ENCODE measurements around the gene SYT1.

The SYT1 gene

DNA sequence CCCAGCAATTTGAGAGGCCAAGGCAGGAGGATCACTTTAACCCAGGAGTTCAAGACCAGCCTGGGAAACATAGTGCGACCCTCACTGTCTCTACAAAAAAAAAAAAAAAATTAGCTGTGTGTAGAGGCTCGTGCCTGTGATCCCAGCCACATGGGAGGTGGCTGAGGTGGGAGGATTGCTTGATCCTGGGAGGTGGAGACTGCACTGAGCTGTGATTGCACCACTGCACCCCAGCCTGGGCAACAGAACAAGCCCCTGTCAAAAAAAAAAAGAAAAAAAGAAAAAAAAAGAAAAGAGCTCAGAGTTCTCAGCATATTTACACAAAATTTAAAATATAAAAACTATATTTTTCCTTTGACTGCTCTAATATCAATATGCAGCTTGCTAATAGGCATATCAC is 260.8 kb downstream of the SYT1 start:
- no peak overlapping the region for H3K4me3 ChIP-seq (ENCODE audit: low read length in 2 of 2)
- no peaks in the 10 kb centered on the region for H3K36me3 ChIP-seq (ENCODE audit: control insufficient read depth in 2 of 2, insufficient read depth in 2 of 2, low read length in 2 of 2)
- H3K27me3 ChIP-seq (ENCODE audit: control insufficient read depth in 1 of 2, insufficient read depth in 2 of 2, low read length in 2 of 2): no peaks in the 10 kb centered on the region
- no peaks in the 10 kb centered on the region for H3K4me1 ChIP-seq (ENCODE audit: control insufficient read depth, insufficient read depth, low read length)
- H3K9me3 ChIP-seq (ENCODE audit: control insufficient read depth in 2 of 2, low read length in 2 of 2): no peaks in the 10 kb centered on the region
- no peak overlapping the region for H3K9ac ChIP-seq (ENCODE audit: low read length in 2 of 2)
- H3K27ac ChIP-seq (ENCODE audit: low read length): no peak overlapping the region

DNA sequence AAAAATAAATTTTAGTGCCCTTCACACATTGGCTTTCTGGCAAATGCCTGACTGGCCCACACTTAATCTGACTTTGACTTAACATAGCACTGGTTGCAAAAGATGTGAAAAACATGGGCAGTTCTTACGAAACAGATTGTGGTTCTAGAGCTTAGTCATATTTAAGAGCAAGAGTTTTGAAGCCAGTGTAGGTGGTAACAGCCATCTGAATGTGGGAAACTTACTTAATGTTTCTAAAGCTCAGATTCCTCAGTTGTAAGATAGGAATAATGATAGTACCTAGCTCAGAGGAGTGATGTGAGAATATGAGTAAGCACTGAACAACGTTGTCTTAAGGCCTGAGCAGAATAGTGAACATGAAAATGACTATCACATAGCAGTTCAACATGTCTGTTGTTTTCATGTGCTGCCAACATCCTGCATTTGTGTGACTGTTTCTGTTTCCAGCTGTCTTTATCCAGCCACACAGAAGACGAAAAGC is 262.7 kb downstream of the SYT1 start:
- Histone ChIP-seq H3K9ac (ENCODE audit: low read length in 2 of 2) (no peak overlapping the region), H3K9me3 (ENCODE audit: control insufficient read depth in 2 of 2, low read length in 2 of 2) (no peaks in the 10 kb centered on the region), H3K4me3 (ENCODE audit: low read length in 2 of 2) (no peak overlapping the region), H3K4me1 (ENCODE audit: control insufficient read depth, insufficient read depth, low read length) (no peaks in the 10 kb centered on the region), H3K27me3 (ENCODE audit: control insufficient read depth in 1 of 2, insufficient read depth in 2 of 2, low read length in 2 of 2) (no peaks in the 10 kb centered on the region), H3K36me3 (ENCODE audit: control insufficient read depth in 2 of 2, insufficient read depth in 2 of 2, low read length in 2 of 2) (no peaks in the 10 kb centered on the region), H3K27ac (ENCODE audit: low read length) (no peak overlapping the region)

DNA sequence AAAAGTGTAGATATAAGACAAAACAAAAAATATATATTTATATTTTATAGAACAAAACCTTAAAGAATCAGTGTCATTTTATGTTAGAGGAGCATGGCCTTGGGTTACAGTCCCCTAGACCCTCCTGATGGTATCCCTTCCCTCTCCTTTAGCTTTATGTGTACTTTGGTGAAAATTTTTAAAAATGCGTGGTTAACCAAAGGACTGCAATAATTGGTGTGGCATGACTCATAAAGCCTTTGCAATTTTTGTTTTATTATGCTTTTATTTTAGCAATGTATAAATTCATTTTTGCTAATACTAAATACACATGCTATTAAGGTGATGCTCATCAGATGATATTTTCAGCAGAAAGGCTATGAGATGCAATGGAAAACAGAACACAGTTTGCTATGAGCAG is 264.4 kb downstream of the SYT1 start:
- H3K4me3 ChIP-seq (ENCODE audit: low read length in 2 of 2): no peak overlapping the region
- H3K27me3 ChIP-seq (ENCODE audit: control insufficient read depth in 1 of 2, insufficient read depth in 2 of 2, low read length in 2 of 2): no peaks in the 10 kb centered on the region

DNA sequence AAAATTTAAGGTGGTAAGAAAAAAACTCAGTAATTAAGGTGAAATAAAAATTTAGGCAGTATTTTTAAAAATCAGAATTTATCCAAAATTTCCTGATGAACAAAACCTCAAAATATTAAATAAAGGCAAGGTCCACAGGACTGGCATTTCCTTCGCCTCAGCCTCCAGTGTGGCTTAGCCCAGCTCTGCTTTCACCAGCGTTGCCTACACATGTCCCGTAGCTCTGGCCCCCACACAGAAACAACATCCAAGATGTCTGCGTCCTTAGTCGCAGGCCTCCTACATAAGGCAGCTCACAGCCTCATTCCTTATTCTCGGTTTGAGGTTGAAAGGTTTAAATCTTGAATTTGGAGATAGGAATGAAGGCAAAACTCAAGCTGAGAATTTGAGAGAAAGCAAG is 274.3 kb downstream of the SYT1 start:
- no peaks in the 10 kb centered on the region for H3K4me1 ChIP-seq (ENCODE audit: control insufficient read depth, insufficient read depth, low read length)
- no peak overlapping the region for H3K27ac ChIP-seq (ENCODE audit: low read length)
- no peak overlapping the region for H3K9ac ChIP-seq (ENCODE audit: low read length in 2 of 2)
- H3K27me3 ChIP-seq (ENCODE audit: control insufficient read depth in 1 of 2, insufficient read depth in 2 of 2, low read length in 2 of 2): no peaks in the 10 kb centered on the region
- H3K36me3 ChIP-seq (ENCODE audit: control insufficient read depth in 2 of 2, insufficient read depth in 2 of 2, low read length in 2 of 2): no peaks in the 10 kb centered on the region
- no peak overlapping the region for H3K4me3 ChIP-seq (ENCODE audit: low read length in 2 of 2)
- no peaks in the 10 kb centered on the region for H3K9me3 ChIP-seq (ENCODE audit: control insufficient read depth in 2 of 2, low read length in 2 of 2)

More for the DNA sequence above, 264.4 kb downstream of the SYT1 start:
- Histone ChIP-seq H3K9ac (ENCODE audit: low read length in 2 of 2) (no peak overlapping the region), H3K9me3 (ENCODE audit: control insufficient read depth in 2 of 2, low read length in 2 of 2) (no peaks in the 10 kb centered on the region), H3K36me3 (ENCODE audit: control insufficient read depth in 2 of 2, insufficient read depth in 2 of 2, low read length in 2 of 2) (no peaks in the 10 kb centered on the region), H3K27ac (ENCODE audit: low read length) (no peak overlapping the region), H3K4me1 (ENCODE audit: control insufficient read depth, insufficient read depth, low read length) (no peaks in the 10 kb centered on the region)

DNA sequence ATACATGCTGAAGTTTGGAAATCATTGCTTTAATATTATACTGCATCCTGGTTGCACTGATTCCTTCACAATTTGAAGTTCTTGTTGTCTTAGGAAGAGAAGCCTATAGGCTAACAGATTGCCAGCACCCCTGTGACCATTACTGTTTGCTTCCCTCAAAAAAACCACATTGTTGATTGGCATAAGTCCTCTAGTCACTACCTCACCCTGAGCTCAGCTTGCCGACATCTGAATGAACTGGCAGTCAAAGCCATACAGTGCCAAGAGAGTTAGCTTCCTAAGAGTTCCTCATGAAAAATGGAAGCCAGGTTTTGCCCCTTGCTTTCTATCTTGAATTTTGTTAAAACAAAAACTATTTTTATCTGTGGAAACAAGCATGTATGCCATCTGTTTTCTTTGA is 276.1 kb downstream of the SYT1 start:
- no peaks in the 10 kb centered on the region for H3K27me3 ChIP-seq (ENCODE audit: control insufficient read depth in 1 of 2, insufficient read depth in 2 of 2, low read length in 2 of 2)
- H3K27ac ChIP-seq (ENCODE audit: low read length): no peak overlapping the region
- H3K36me3 ChIP-seq (ENCODE audit: control insufficient read depth in 2 of 2, insufficient read depth in 2 of 2, low read length in 2 of 2): no peaks in the 10 kb centered on the region
- no peak overlapping the region for H3K9ac ChIP-seq (ENCODE audit: low read length in 2 of 2)
- H3K4me1 ChIP-seq (ENCODE audit: control insufficient read depth, insufficient read depth, low read length): no peaks in the 10 kb centered on the region
- H3K9me3 ChIP-seq (ENCODE audit: control insufficient read depth in 2 of 2, low read length in 2 of 2): no peaks in the 10 kb centered on the region
- no peak overlapping the region for H3K4me3 ChIP-seq (ENCODE audit: low read length in 2 of 2)

DNA sequence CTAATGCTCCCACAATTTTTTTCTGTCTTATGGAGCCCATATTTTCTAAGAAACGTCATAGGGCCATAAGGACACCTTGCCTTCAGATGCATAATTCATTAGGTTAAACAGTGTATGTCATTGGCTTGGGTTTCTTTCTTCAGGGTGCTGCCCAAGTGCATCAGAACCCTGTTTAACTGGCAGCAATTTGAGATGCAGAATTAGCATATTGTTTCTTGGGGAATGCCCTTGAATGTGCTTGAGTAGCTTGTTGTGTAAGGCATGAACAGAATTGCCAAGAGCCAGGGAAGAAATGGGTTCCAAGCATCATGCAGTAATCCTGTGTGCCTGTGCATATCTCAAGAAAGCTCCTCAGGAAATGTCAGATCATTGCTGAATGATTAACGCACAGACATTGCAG is 277.2 kb downstream of the SYT1 start:
- Histone ChIP-seq H3K27ac (ENCODE audit: low read length) (no peak overlapping the region), H3K9ac (ENCODE audit: low read length in 2 of 2) (no peak overlapping the region), H3K27me3 (ENCODE audit: control insufficient read depth in 1 of 2, insufficient read depth in 2 of 2, low read length in 2 of 2) (no peaks in the 10 kb centered on the region), H3K9me3 (ENCODE audit: control insufficient read depth in 2 of 2, low read length in 2 of 2) (no peaks in the 10 kb centered on the region), H3K4me1 (ENCODE audit: control insufficient read depth, insufficient read depth, low read length) (no peaks in the 10 kb centered on the region), H3K4me3 (ENCODE audit: low read length in 2 of 2) (no peak overlapping the region), H3K36me3 (ENCODE audit: control insufficient read depth in 2 of 2, insufficient read depth in 2 of 2, low read length in 2 of 2) (no peaks in the 10 kb centered on the region)

DNA sequence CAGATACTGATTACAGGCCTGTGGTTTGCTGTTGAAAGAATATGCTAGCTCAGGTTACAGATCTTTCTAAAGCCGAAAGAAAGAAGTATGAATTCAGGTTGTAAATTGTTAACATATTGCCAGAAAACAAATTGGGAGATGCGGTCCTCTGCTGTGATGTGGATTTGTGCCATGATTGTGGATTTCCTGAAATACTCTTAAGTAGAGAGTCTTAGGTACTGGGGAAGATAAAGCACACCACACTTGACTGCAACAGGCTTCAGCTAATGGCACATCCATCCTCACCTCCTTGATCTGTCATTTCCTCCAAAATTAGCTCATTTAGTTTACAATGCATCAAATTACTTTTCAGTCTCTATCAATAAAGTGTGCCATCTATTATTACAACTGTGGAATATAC is 279.2 kb downstream of the SYT1 start:
- H3K27me3 ChIP-seq (ENCODE audit: control insufficient read depth in 1 of 2, insufficient read depth in 2 of 2, low read length in 2 of 2): no peaks in the 10 kb centered on the region
- H3K4me1 ChIP-seq (ENCODE audit: control insufficient read depth, insufficient read depth, low read length): no peaks in the 10 kb centered on the region
- H3K4me3 ChIP-seq (ENCODE audit: low read length in 2 of 2): no peak overlapping the region
- no peak overlapping the region for H3K9ac ChIP-seq (ENCODE audit: low read length in 2 of 2)
- no peak overlapping the region for H3K27ac ChIP-seq (ENCODE audit: low read length)
- no peaks in the 10 kb centered on the region for H3K9me3 ChIP-seq (ENCODE audit: control insufficient read depth in 2 of 2, low read length in 2 of 2)
- no peaks in the 10 kb centered on the region for H3K36me3 ChIP-seq (ENCODE audit: control insufficient read depth in 2 of 2, insufficient read depth in 2 of 2, low read length in 2 of 2)

DNA sequence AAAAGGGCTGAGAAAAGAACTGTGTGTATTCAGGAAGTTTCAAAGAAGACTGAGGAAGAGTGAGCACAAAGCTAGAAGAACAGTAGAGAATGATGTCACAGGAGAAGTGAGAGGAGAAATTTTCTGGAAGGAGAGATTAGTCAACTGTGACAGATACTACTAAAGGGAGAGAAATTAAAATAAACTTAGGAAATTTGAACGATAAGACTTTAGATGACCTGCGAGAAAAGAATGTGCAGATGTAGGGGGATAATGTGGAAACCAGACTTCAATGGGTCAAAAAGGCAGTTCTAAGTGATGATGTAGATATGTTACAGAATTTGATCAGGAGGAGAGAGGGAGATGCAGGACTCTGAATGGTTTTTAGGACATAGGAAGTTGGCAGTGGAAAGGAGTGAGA is 287.4 kb downstream of the SYT1 start:
- Histone ChIP-seq H3K36me3 (ENCODE audit: control insufficient read depth in 2 of 2, insufficient read depth in 2 of 2, low read length in 2 of 2) (no peaks in the 10 kb centered on the region), H3K27me3 (ENCODE audit: control insufficient read depth in 1 of 2, insufficient read depth in 2 of 2, low read length in 2 of 2) (peaks cover 0 to 2% of the 10 kb centered on the region in 2 donors), H3K9me3 (ENCODE audit: control insufficient read depth in 2 of 2, low read length in 2 of 2) (no peaks in the 10 kb centered on the region), H3K27ac (ENCODE audit: low read length) (no peak overlapping the region), H3K4me3 (ENCODE audit: low read length in 2 of 2) (no peak overlapping the region), H3K9ac (ENCODE audit: low read length in 2 of 2) (no peak overlapping the region), H3K4me1 (ENCODE audit: control insufficient read depth, insufficient read depth, low read length) (no peaks in the 10 kb centered on the region)

DNA sequence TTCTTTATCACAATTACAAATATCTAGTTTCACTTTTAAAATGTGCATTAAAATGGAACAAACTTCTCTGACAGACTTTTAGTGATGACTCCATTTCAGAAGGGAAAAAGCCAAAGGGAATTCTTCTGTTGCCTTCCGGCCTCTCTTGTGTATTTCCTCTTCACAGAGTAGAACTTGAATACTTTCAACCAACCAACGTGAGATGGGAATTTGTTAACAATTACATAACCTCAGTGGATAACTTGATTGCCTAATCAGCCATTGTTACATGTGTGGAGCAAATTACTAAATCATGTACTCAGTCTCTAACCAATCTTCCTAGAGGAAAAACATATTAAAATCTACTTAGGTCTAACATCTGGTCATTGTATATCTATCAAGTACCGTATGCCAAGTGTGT is 291.1 kb downstream of the SYT1 start:
- Histone ChIP-seq H3K9ac (ENCODE audit: low read length in 2 of 2) (no peak overlapping the region), H3K27me3 (ENCODE audit: control insufficient read depth in 1 of 2, insufficient read depth in 2 of 2, low read length in 2 of 2) (peaks cover 0 to 2% of the 10 kb centered on the region in 2 donors), H3K9me3 (ENCODE audit: control insufficient read depth in 2 of 2, low read length in 2 of 2) (no peaks in the 10 kb centered on the region), H3K4me1 (ENCODE audit: control insufficient read depth, insufficient read depth, low read length) (no peaks in the 10 kb centered on the region), H3K36me3 (ENCODE audit: control insufficient read depth in 2 of 2, insufficient read depth in 2 of 2, low read length in 2 of 2) (no peaks in the 10 kb centered on the region), H3K4me3 (ENCODE audit: low read length in 2 of 2) (no peak overlapping the region), H3K27ac (ENCODE audit: low read length) (no peak overlapping the region)

DNA sequence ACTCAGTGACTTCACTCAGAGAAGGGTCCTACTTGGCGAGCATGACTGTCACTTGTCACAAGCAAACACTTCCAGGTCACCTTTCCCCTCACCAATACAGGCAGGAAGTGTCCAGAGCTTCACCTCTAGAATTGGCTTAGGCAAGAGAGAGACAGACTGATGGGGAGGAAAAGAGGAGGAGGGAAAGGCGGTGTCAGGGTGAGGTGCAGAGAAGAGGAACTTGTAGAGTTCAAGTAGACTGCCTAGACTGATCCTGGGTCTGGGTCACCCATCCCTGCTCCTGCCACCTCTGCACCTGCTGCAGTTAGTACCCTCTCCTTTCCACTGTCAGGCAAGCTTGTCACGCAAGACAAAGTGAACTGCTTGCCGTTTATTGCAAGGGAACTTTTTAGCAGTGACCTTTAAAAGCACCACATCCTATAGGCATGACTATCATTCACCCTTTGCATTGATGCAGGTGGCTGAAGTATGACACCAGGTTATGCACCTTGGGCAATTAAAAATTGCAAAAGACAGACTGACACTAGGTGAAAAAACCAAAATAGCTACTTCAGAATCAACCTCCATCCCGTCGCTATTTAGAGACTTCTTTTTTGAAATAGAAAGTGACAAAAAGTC is 292.4 kb downstream of the SYT1 start:
- H3K36me3 ChIP-seq (ENCODE audit: control insufficient read depth in 2 of 2, insufficient read depth in 2 of 2, low read length in 2 of 2): no peaks in the 10 kb centered on the region
- H3K27me3 ChIP-seq (ENCODE audit: control insufficient read depth in 1 of 2, insufficient read depth in 2 of 2, low read length in 2 of 2): peaks cover 0 to 2% of the 10 kb centered on the region in 2 donors
- no peak overlapping the region for H3K27ac ChIP-seq (ENCODE audit: low read length)

DNA sequence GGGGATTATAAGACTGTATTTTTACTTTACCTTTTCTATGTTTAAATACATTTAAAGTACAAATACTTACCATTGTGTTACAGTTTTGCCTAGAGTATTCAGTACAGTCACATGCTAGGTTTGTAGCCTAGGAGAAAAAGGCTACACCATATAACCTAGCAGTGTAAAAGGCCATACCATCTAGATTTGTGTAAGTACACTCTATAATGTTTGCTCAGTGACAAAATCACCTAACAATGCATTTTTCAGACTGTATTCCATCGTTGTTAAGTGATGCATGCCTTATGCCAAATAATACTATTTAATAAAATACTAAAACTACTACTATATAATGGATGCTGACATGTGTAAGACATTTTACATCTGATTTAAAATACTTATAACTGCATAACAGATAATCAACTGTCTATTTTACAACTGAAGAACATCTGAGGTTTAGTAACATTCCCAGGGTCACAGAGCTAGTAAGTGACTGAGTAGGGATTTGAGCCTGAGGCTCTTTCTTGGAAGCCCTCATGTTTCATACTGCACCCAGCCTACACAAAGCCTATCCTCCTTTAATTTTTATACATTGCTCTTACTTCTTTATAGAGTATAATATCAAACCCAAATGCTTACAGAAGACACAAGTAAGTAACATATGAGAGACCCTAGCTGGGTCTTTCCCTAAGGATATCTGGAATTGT is 296.8 kb downstream of the SYT1 start:
- Histone ChIP-seq H3K9me3 (ENCODE audit: control insufficient read depth in 2 of 2, low read length in 2 of 2) (no peaks in the 10 kb centered on the region), H3K27me3 (ENCODE audit: control insufficient read depth in 1 of 2, insufficient read depth in 2 of 2, low read length in 2 of 2) (peaks cover 0 to 2% of the 10 kb centered on the region in 2 donors)

More for the DNA sequence above, 292.4 kb downstream of the SYT1 start:
- Histone ChIP-seq H3K9ac (ENCODE audit: low read length in 2 of 2) (no peak overlapping the region), H3K4me1 (ENCODE audit: control insufficient read depth, insufficient read depth, low read length) (no peaks in the 10 kb centered on the region), H3K4me3 (ENCODE audit: low read length in 2 of 2) (no peak overlapping the region), H3K9me3 (ENCODE audit: control insufficient read depth in 2 of 2, low read length in 2 of 2) (no peaks in the 10 kb centered on the region)

More for the DNA sequence above, 296.8 kb downstream of the SYT1 start:
- no peak overlapping the region for H3K4me3 ChIP-seq (ENCODE audit: low read length in 2 of 2)
- H3K4me1 ChIP-seq (ENCODE audit: control insufficient read depth, insufficient read depth, low read length): no peaks in the 10 kb centered on the region
- H3K27ac ChIP-seq (ENCODE audit: low read length): no peak overlapping the region
- H3K36me3 ChIP-seq (ENCODE audit: control insufficient read depth in 2 of 2, insufficient read depth in 2 of 2, low read length in 2 of 2): no peaks in the 10 kb centered on the region
- H3K9ac ChIP-seq (ENCODE audit: low read length in 2 of 2): no peak overlapping the region

All from stomach smooth muscle (tissue), 2 donors.